Neural cell (in vitro differentiated cells): Measurements from ENCODE around the gene HTRA2. TPM values are rescaled to one million over a fixed set of nuclear protein-coding genes. Genes with fewer than 3 reads are reported as not detected.

ENCODE experiments used
- H2AFZ ChIP-seq: fragments of 200-600, 300-800 bp; sonication (generic), shearing (Covaris generic); 2 replicates; pipeline ENCODE4 v1.6.0; 2014; ENCODE audit warnings: low read depth, mild to moderate bottlenecking, antibody characterized with exemption, low read length, moderate library complexity
- H3F3A ChIP-seq: fragments of 200-600 bp; shearing (Covaris generic); 2 replicates; pipeline ENCODE4 v1.6.1; 2016; ENCODE audit warnings: mild to moderate bottlenecking, moderate library complexity, mixed read lengths, antibody characterized with exemption, low read length; ENCODE audit not compliant: insufficient read depth, poor library complexity, severe bottlenecking
- H3K27ac ChIP-seq: fragments of 200-600, 300-800 bp; sonication (generic), shearing (Covaris generic); 2 replicates; pipeline ENCODE4 v1.5.1; 2014; ENCODE audit warnings: mild to moderate bottlenecking, low read length, moderate library complexity
- H3K27me3 ChIP-seq: fragments of 300-800, 200-600 bp; sonication (generic), shearing (Covaris generic); 2 replicates; pipeline ENCODE4 v1.6.0; 2014; ENCODE audit warnings: mild to moderate bottlenecking, low read depth, low read length, moderate library complexity; ENCODE audit not compliant: insufficient read depth
- H3K36me3 ChIP-seq: fragments of 300-800, 200-600 bp; sonication (generic), shearing (Covaris generic); 2 replicates; pipeline ENCODE4 v1.5.1; 2014; ENCODE audit warnings: mild to moderate bottlenecking, antibody characterized with exemption, low read length, moderate library complexity; ENCODE audit not compliant: insufficient read depth
- H3K4me2 ChIP-seq: fragments of 300-800, 200-600 bp; sonication (generic), shearing (Covaris generic); 2 replicates; pipeline ENCODE4 v1.6.0; 2014; ENCODE audit warnings: mild to moderate bottlenecking, low read length
- H3K4me3 ChIP-seq: fragments of 300-800, 200-600 bp; sonication (generic), shearing (Covaris generic); 2 replicates; pipeline ENCODE4 v1.5.1; 2014; ENCODE audit warnings: mild to moderate bottlenecking, low read length, moderate library complexity
- H3K79me2 ChIP-seq: fragments of 200-600 bp; shearing (Covaris generic); replicated peaks from 2 replicates; pipeline ENCODE4 v1.6.0; 2014; ENCODE audit warnings: mild to moderate bottlenecking, low read length, moderate library complexity; ENCODE audit not compliant: insufficient read depth
- H3K9ac ChIP-seq: fragments of 300-800, 200-600 bp; sonication (generic), shearing (Covaris generic); 2 replicates; pipeline ENCODE4 v1.6.1; 2016; ENCODE audit warnings: mild to moderate bottlenecking, low read length, mixed read lengths
- H3K9me2 ChIP-seq: fragments of 200-600 bp; shearing (Covaris generic); 2 replicates; pipeline ENCODE4 v1.6.1; 2016; ENCODE audit warnings: mild to moderate bottlenecking, low read length, mixed read lengths; ENCODE audit not compliant: insufficient read depth
- H3K9me3 ChIP-seq: fragments of 200-600, 300-800 bp; sonication (generic), shearing (Covaris generic); 2 replicates; pipeline ENCODE4 v1.6.1; 2016; ENCODE audit warnings: mild to moderate bottlenecking, mixed run types, low read length, moderate library complexity, mixed read lengths
- H4K20me1 ChIP-seq: fragments of 200-600 bp; shearing (Covaris generic); 2 replicates; pipeline ENCODE4 v1.6.1; 2016; ENCODE audit warnings: mild to moderate bottlenecking, mixed run types; ENCODE audit not compliant: insufficient read depth
- CTCF ChIP-seq: fragments of 450-650 bp; IDR thresholded peaks from 2 replicates; pipeline ENCODE4 v1.5.1; 2014; ENCODE audit warnings: antibody characterized with exemption, mild to moderate bottlenecking, moderate library complexity; ENCODE audit not compliant: poor library complexity, severe bottlenecking
- EP300 ChIP-seq: fragments of 450-650 bp; conservative IDR thresholded peaks from 2 replicates; pipeline ENCODE4 v1.6.1; 2014; ENCODE audit warnings: antibody characterized with exemption, mild to moderate bottlenecking, moderate library complexity; ENCODE audit not compliant: poor library complexity, severe bottlenecking
- EZH2 ChIP-seq: fragments of 200-600, 300-800 bp; shearing (Covaris generic), sonication (generic); IDR thresholded peaks from 2 replicates; pipeline ENCODE4 v1.6.1; 2014; ENCODE audit warnings: antibody characterized with exemption, low read length, borderline replicate concordance, mild to moderate bottlenecking; ENCODE audit not compliant: insufficient read depth, poor library complexity, severe bottlenecking
- MXI1 ChIP-seq: fragments of 450-650 bp; conservative IDR thresholded peaks from 2 replicates; pipeline ENCODE4 v1.6.1; 2014; ENCODE audit warnings: antibody characterized with exemption, mild to moderate bottlenecking; ENCODE audit not compliant: poor library complexity, severe bottlenecking
- POLR2AphosphoS5 ChIP-seq: IDR thresholded peaks from 2 replicates; pipeline ENCODE4 v1.6.1; 2012
- RAD21 ChIP-seq: fragments of 450-650 bp; conservative IDR thresholded peaks from 2 replicates; pipeline ENCODE4 v1.6.1; 2014; ENCODE audit warnings: antibody characterized with exemption, mild to moderate bottlenecking, moderate library complexity
- REST ChIP-seq: IDR thresholded peaks from 2 replicates; pipeline ENCODE4 v1.6.1; 2012; ENCODE audit warnings: borderline replicate concordance
- SMC3 ChIP-seq: fragments of 450-650 bp; conservative IDR thresholded peaks from 2 replicates; pipeline ENCODE4 v1.6.1; 2014; ENCODE audit warnings: antibody characterized with exemption, mild to moderate bottlenecking, moderate library complexity; ENCODE audit not compliant: poor library complexity
- TAF1 ChIP-seq: IDR thresholded peaks from 2 replicates; pipeline ENCODE4 v1.6.1; 2012; ENCODE audit warnings: low read depth
- polyA plus RNA-seq: library from polyadenylated mRNA; depleted of rRNA; stranded (reverse); fragments of >200 nt; gene quantifications from 2 replicates; pipeline ENCODE4 v1.2.3, GENCODE V29; 2014

HTRA2 gene
- polyA plus RNA-seq, 1 donor from 2014 or later, result 126 TPM

GRCh38 chr2:74493546-74493945, 36.2 kb upstream of the HTRA2 start:
- Histone ChIP-seq H3K4me2 (no peak overlapping the region), H3K79me2 (no peaks in the 10 kb centered on the region), H3K9me3 (no peaks in the 10 kb centered on the region), H3K27ac (no peak overlapping the region), H3K9ac (no peak overlapping the region), H3F3A (no peaks in the 10 kb centered on the region), H3K9me2 (no peaks in the 10 kb centered on the region), H4K20me1 (no peaks in the 10 kb centered on the region), H2AFZ (no peak overlapping the region), H3K36me3 (no peaks in the 10 kb centered on the region), H3K27me3 (peaks cover 27% of the 10 kb centered on the region), H3K4me3 (no peak overlapping the region)
- TF ChIP-seq SMC3 (no peak), EZH2 (no peak), EP300 (no peak), RAD21 (no peak), CTCF (no peak), MXI1 (no peak), TAF1 (no peak), POLR2AphosphoS5 (no peak), REST (no peak)

GRCh38 chr2:74495440-74495839, 34.3 kb upstream of the HTRA2 start:
- H3K79me2 ChIP-seq, result no peaks in the 10 kb centered on the region
- no peak overlapping the region for H3K4me2 ChIP-seq
- peaks cover 46% of the 10 kb centered on the region for H3K27me3 ChIP-seq
- H3F3A ChIP-seq, result no peaks in the 10 kb centered on the region
- H4K20me1 ChIP-seq, result no peaks in the 10 kb centered on the region
- no peak overlapping the region for H3K27ac ChIP-seq
- no peak overlapping the region for H2AFZ ChIP-seq
- no peaks in the 10 kb centered on the region for H3K36me3 ChIP-seq
- no peak for TF ChIP-seq REST
- no peak for TF ChIP-seq EP300
- TF ChIP-seq EZH2, result no peak
- no peak for TF ChIP-seq CTCF
- no peak for TF ChIP-seq POLR2AphosphoS5
- TF ChIP-seq TAF1, result no peak
- no peak for TF ChIP-seq RAD21
- no peak overlapping the region for H3K9ac ChIP-seq
- H3K9me2 ChIP-seq, result no peaks in the 10 kb centered on the region
- no peak overlapping the region for H3K4me3 ChIP-seq
- no peaks in the 10 kb centered on the region for H3K9me3 ChIP-seq
